GM18909 (cell line): Measurements from ENCODE around the gene FES.
"Not testable (repeated sequence)": the region's sequence is repeated elsewhere in the genome, so short reads cannot be mapped to it uniquely, and the experiment has no call there.

ENCODE experiments used
- ATAC-seq: cut with Tn5 transposase; IDR thresholded peaks from one replicate; pipeline ENCODE4 v1.9.1; 2021; ENCODE audit warnings: mild to moderate bottlenecking; ENCODE audit not compliant: unreplicated experiment, poor library complexity

The FES gene

GRCh38 chr15:90924375-90924774 lies 40.1 kb downstream of the FES start:
- peak; percentile 70 for ATAC-seq

- ATAC-seq = not testable (repeated sequence)
These were observed 42.5 kb downstream of the FES start for GRCh38 chr15:90926766-90927165.

- not testable (repeated sequence) for ATAC-seq
These were observed 43.8 kb downstream of the FES start for GRCh38 chr15:90928106-90928505.

GRCh38 chr15:90929246-90930019 lies 45.1 kb downstream of the FES start:
- ATAC-seq = no peak

GRCh38 chr15:90930861-90931574 lies 46.7 kb downstream of the FES start:
- ATAC-seq = no peak

GRCh38 chr15:90931575-90931827 lies 47.2 kb downstream of the FES start:
- no peak for ATAC-seq

- ATAC-seq = peak; percentile 51
These were observed 47.7 kb downstream of the FES start, which contains the start of gene HDDC3 for GRCh38 chr15:90931828-90932659. HDDC3 (minus strand) TSS chr15:90932549; CDS start chr15:90932540, 9 bp downstream.

- ATAC-seq = no peak
These were observed 48.3 kb downstream of the FES start for GRCh38 chr15:90932660-90932991.

- no peak for ATAC-seq
These were observed 49.0 kb downstream of the FES start for GRCh38 chr15:90933301-90933700.

- ATAC-seq = peak; percentile 35
These were observed 50.1 kb downstream of the FES start for GRCh38 chr15:90934256-90934948.

- ATAC-seq = peak; percentile 70
These were observed 50.8 kb downstream of the FES start, which contains the start of gene UNC45A for GRCh38 chr15:90934949-90935751. UNC45A (plus strand) TSS chr15:90935285; CDS start chr15:90935325, 40 bp downstream.

- no peak for ATAC-seq
These were observed 52.5 kb downstream of the FES start for GRCh38 chr15:90936823-90937222.

GRCh38 chr15:90938261-90938660 lies 54.0 kb downstream of the FES start:
- ATAC-seq = no peak

GRCh38 chr15:90939756-90940155 lies 55.5 kb downstream of the FES start:
- ATAC-seq = no peak

- ATAC-seq = no peak
These were observed 56.7 kb downstream of the FES start for GRCh38 chr15:90941038-90941437.

- ATAC-seq = no peak
These were observed 58.2 kb downstream of the FES start for GRCh38 chr15:90942354-90943120.

GRCh38 chr15:90945091-90945490 lies 60.8 kb downstream of the FES start:
- no peak for ATAC-seq
